Measurements from ENCODE around the gene TNFRSF1B.

DNA sequence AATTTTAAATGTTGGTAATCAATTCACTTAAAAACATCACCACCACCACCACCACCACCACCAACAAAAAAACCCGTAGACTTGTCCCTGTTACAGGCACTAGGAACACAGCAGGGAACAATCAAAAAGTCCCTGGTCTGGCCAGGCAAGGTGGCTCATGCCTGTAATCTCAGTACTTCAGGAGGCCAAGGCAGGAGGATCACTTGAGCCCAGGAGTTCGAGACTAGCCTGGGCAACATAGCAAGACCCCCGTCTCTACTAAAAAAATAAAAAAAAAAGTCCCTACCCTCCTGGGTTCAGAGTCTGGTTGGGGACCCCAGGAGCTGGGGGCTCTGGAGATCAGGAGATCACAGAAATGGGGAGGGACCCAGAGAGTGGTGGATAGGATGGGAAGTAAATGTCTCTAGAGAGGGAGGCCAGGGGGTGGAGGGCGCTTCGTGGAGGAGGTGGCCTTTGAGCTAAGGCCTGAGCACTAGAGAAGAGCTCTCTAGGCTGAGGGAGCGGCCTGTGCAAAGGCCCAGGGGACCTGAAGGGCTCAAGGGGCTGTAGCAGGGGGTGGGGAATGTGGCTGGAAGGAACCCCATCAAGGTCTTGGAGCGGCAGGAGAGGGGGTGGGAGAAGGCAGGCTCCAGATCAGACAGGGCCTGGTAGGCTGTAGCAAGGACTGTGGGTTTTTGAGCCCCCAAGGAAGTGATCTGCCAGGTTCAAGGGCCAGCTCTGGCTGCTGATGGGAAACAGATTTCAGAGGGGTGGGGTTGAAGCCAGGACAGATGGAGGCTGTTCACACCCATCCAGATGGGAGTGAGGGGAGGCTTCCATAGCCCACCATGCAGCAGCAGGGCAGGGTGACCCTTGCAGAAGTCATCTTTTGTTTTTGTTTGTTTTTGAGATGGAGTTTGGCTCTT lies 38.2 kb downstream of the TNFRSF1B start:
- TF ChIP-seq, protein P1, sequence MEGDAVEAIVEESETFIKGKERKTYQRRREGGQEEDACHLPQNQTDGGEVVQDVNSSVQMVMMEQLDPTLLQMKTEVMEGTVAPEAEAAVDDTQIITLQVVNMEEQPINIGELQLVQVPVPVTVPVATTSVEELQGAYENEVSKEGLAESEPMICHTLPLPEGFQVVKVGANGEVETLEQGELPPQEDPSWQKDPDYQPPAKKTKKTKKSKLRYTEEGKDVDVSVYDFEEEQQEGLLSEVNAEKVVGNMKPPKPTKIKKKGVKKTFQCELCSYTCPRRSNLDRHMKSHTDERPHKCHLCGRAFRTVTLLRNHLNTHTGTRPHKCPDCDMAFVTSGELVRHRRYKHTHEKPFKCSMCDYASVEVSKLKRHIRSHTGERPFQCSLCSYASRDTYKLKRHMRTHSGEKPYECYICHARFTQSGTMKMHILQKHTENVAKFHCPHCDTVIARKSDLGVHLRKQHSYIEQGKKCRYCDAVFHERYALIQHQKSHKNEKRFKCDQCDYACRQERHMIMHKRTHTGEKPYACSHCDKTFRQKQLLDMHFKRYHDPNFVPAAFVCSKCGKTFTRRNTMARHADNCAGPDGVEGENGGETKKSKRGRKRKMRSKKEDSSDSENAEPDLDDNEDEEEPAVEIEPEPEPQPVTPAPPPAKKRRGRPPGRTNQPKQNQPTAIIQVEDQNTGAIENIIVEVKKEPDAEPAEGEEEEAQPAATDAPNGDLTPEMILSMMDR (IDR thresholded peaks at IDR 0.05; ENCODE audit: low read length), result no peak
- no peak for TF ChIP-seq EZH2 (optimal IDR thresholded peaks at IDR 0.05; ENCODE audit: low read depth, low read length)
